IMR-90 (cell line): ENCODE data around the gene DAAM2. TPM values are rescaled to one million over a fixed set of nuclear protein-coding genes. Genes with fewer than 3 reads are reported as not detected.

ENCODE experiments used
- ATAC-seq: fragments of 200-7000 bp; cut with Tn5 transposase; 2 replicates; pipeline ENCODE4 v1.9.1; 2020; ENCODE audit warnings: low read depth, mild to moderate bottlenecking, moderate library complexity
- BruUV-seq: library from RNA; stranded (reverse); fragments of 400-500 nt; replicated peaks from 2 replicates; lab custom pipeline; 2021; lab: Mats Ljungman, UMichigan
- CTCF ChIA-PET: fragments of 300-600 bp; formaldehyde crosslinking; extraction: SDS; loops from one replicate; lab custom pipeline; 2021; ENCODE audit warnings: antibody characterized with exemption; lab: Yijun Ruan, JAX
- POLR2A ChIA-PET: fragments of 300-600 bp; sonication (Branson Sonifier 250); formaldehyde crosslinking; loops from one replicate; lab custom pipeline; 2022; ENCODE audit warnings: antibody characterized with exemption; ENCODE audit not compliant: unreplicated experiment; lab: Charles Lee
- DNase-seq: peaks from one replicate; pipeline ENCODE4 v3.0.0; 2013
- H2AFZ ChIP-seq: replicated peaks from 2 replicates; pipeline ENCODE3; 2013; ENCODE audit warnings: low read length, mild to moderate bottlenecking; ENCODE audit not compliant: poor library complexity
- H2AK5ac ChIP-seq: 2 replicates; pipeline ENCODE4 v1.6.1; 2013; ENCODE audit warnings: low read depth, low read length, inconsistent platforms
- H2AK9ac ChIP-seq: replicated peaks from 2 replicates; pipeline ENCODE3; 2013; ENCODE audit warnings: mild to moderate bottlenecking, low read depth, low read length, moderate library complexity; ENCODE audit not compliant: poor library complexity
- H2BK120ac ChIP-seq: 2 replicates; pipeline ENCODE4 v1.6.1; 2013; ENCODE audit warnings: low read depth, low read length, inconsistent platforms
- H2BK15ac ChIP-seq: 3 replicates; pipeline ENCODE4 v1.6.1; 2013; ENCODE audit warnings: low read depth, low read length, inconsistent platforms
- H2BK20ac ChIP-seq: 2 replicates; pipeline ENCODE4 v1.6.1; 2013; ENCODE audit warnings: low read depth, mild to moderate bottlenecking, inconsistent platforms, low read length, moderate library complexity
- H2BK5ac ChIP-seq: 2 replicates; pipeline ENCODE4 v1.6.1; 2013; ENCODE audit warnings: mild to moderate bottlenecking, low read depth, low read length, inconsistent platforms; ENCODE audit not compliant: poor library complexity, severe bottlenecking
- H3K14ac ChIP-seq: replicated peaks from 2 replicates; pipeline ENCODE4 v1.6.1; 2013; ENCODE audit warnings: low read depth, low read length, inconsistent platforms
- H3K18ac ChIP-seq: 2 replicates; pipeline ENCODE4 v1.6.1; 2013; ENCODE audit warnings: low read depth, low read length, control low read depth
- H3K23ac ChIP-seq: 2 replicates; pipeline ENCODE4 v1.6.1; 2013; ENCODE audit warnings: low read depth, low read length, inconsistent platforms
- H3K27ac ChIP-seq: 2 replicates; pipeline ENCODE4 v1.5.1; 2013; ENCODE audit warnings: mild to moderate bottlenecking, control low read depth, low read length; ENCODE audit not compliant: insufficient read depth
- H3K27me3 ChIP-seq: 2 replicates; pipeline ENCODE4 v1.6.1; 2013; ENCODE audit warnings: low read length; ENCODE audit not compliant: control insufficient read depth, insufficient read depth
- H3K36me3 ChIP-seq: 2 replicates; pipeline ENCODE4 v1.6.1; 2013; ENCODE audit warnings: low read length, mixed read lengths; ENCODE audit not compliant: control insufficient read depth, insufficient read depth
- H3K4ac ChIP-seq: 2 replicates; pipeline ENCODE4 v1.6.1; 2013; ENCODE audit warnings: low read depth, low read length, inconsistent platforms
- H3K4me1 ChIP-seq: 2 replicates; pipeline ENCODE4 v1.6.1; 2013; ENCODE audit warnings: low read length, mixed read lengths; ENCODE audit not compliant: control insufficient read depth, insufficient read depth
- H3K4me2 ChIP-seq: 2 replicates; pipeline ENCODE4 v1.6.1; 2013; ENCODE audit warnings: low read depth, mild to moderate bottlenecking, control low read depth, low read length, moderate library complexity
- H3K4me3 ChIP-seq: 2 replicates; pipeline ENCODE4 v1.5.1; 2013; ENCODE audit warnings: low read depth, mild to moderate bottlenecking, control low read depth, low read length, moderate library complexity; ENCODE audit not compliant: insufficient read depth
- H3K56ac ChIP-seq: 2 replicates; pipeline ENCODE4 v1.6.1; 2013; ENCODE audit warnings: low read length, inconsistent platforms; ENCODE audit not compliant: insufficient read depth; ENCODE audit errors: extremely low read depth
- H3K79me1 ChIP-seq, 2 experiments: 2 replicates each; pipeline ENCODE4 v1.6.1; 2013; ENCODE audit warnings: low read length in 2 of 2, inconsistent platforms in 1 of 2, low read depth in 1 of 2
- H3K9ac ChIP-seq: 2 replicates; pipeline ENCODE4 v1.6.1; 2013; ENCODE audit warnings: low read depth, low read length, control low read depth
- H3K9me1 ChIP-seq: 2 replicates; pipeline ENCODE4 v1.6.1; 2013; ENCODE audit warnings: low read length, inconsistent platforms; ENCODE audit not compliant: insufficient read depth
- H3K9me3 ChIP-seq: 2 replicates; pipeline ENCODE4 v1.6.1; 2013; ENCODE audit warnings: low read length; ENCODE audit not compliant: control insufficient read depth, insufficient read depth
- H4K20me1 ChIP-seq: 2 replicates; pipeline ENCODE4 v1.6.1; 2013; ENCODE audit warnings: low read length, inconsistent platforms; ENCODE audit not compliant: insufficient read depth
- H4K5ac ChIP-seq: 2 replicates; pipeline ENCODE4 v1.6.1; 2013; ENCODE audit warnings: mild to moderate bottlenecking, low read depth, low read length, control low read depth
- H4K8ac ChIP-seq, 2 experiments: 2 replicates each; pipeline ENCODE4 v1.6.1; 2013; ENCODE audit warnings: low read depth in 2 of 2, low read length in 2 of 2, control low read depth in 1 of 2, inconsistent platforms in 1 of 2
- H4K91ac ChIP-seq: 2 replicates; pipeline ENCODE4 v1.6.1; 2013; ENCODE audit warnings: low read depth, low read length, inconsistent platforms; ENCODE audit not compliant: insufficient read depth
- CTCF ChIP-seq: conservative IDR thresholded peaks from 2 replicates; pipeline ENCODE4 v1.5.1; 2012; ENCODE audit warnings: mild to moderate bottlenecking, low read depth, low read length, improper control_type of control experiment
- FOS ChIP-seq: fragments of 150-350 bp; IDR thresholded peaks from 2 replicates; pipeline ENCODE4 v1.6.1; 2016; ENCODE audit warnings: low read depth, low read length
- MAZ ChIP-seq: IDR thresholded peaks from 2 replicates; pipeline ENCODE4 v1.6.1; 2012; ENCODE audit warnings: low read depth, mild to moderate bottlenecking, low read length, improper control_type of control experiment, moderate library complexity, borderline replicate concordance
- RAD21 ChIP-seq: IDR thresholded peaks from 2 replicates; pipeline ENCODE4 v1.6.1; 2012; ENCODE audit warnings: low read length, improper control_type of control experiment
- SMC3 ChIP-seq: fragments of 150-350 bp; IDR thresholded peaks from 2 replicates; pipeline ENCODE4 v1.6.1; 2016; ENCODE audit warnings: low read depth, mild to moderate bottlenecking, antibody characterized with exemption, low read length, moderate library complexity
- WGBS, 2 experiments: methylation state at CpG; one replicate each; pipeline versions ENCODE4 v1.1.5 to v1.1.7; 2013; ENCODE audit warnings: missing lambda C conversion rate in 2 of 2; ENCODE audit not compliant: insufficient read length in 1 of 2; ENCODE audit errors: extremely low coverage in 2 of 2; 5-methylcytosine and 5-hydroxymethylcytosine counted together
- dilution Hi-C: fragments of 300-500 bp; cut with HindIII; formaldehyde crosslinking; loops from one replicate; pipeline ENCODE4 v1.14.3; 2018; ENCODE audit warnings: low sequenced_read_pairs; ENCODE audit not compliant: unreplicated experiment
- in situ Hi-C: fragments of 300-500 bp; cut with MboI; formaldehyde crosslinking; loops from 3 replicates; pipeline ENCODE4 v1.14.3; 2019; ENCODE audit warnings: low sequenced_read_pairs, inconsistent platforms, mixed read lengths
- intact Hi-C: fragments of 100-400 bp; cut with micrococcal nuclease; formaldehyde crosslinking; loops from 2 replicates; pipeline ENCODE4 v1.10.0; 2022
- polyA plus RNA-seq, 3 experiments: library from polyadenylated mRNA; depleted of rRNA; stranded (reverse); fragments of >200 nt; gene quantifications; 2 replicates each; pipeline ENCODE4 v1.2.3, GENCODE V29; 2012; ENCODE audit warnings: low replicate concordance in 1 of 3
- total RNA-seq: library from RNA; depleted of rRNA; stranded (reverse); fragments of >200 nt; gene quantifications from 2 replicates; pipeline ENCODE4 v1.2.3, GENCODE V29; 2012
- TF ChIP-seq, protein P1 (sequence below): fragments of 150-350 bp; IDR thresholded peaks from 2 replicates; pipeline ENCODE4 v1.6.1; 2017; ENCODE audit warnings: mild to moderate bottlenecking, antibody characterized with exemption, low read length, low read depth

Gene DAAM2
- total and polyA plus RNA-seq, 2 of the 4 experiments (the other 2 are of a cell fraction), result 11.2 to 12.9 TPM

DNA sequence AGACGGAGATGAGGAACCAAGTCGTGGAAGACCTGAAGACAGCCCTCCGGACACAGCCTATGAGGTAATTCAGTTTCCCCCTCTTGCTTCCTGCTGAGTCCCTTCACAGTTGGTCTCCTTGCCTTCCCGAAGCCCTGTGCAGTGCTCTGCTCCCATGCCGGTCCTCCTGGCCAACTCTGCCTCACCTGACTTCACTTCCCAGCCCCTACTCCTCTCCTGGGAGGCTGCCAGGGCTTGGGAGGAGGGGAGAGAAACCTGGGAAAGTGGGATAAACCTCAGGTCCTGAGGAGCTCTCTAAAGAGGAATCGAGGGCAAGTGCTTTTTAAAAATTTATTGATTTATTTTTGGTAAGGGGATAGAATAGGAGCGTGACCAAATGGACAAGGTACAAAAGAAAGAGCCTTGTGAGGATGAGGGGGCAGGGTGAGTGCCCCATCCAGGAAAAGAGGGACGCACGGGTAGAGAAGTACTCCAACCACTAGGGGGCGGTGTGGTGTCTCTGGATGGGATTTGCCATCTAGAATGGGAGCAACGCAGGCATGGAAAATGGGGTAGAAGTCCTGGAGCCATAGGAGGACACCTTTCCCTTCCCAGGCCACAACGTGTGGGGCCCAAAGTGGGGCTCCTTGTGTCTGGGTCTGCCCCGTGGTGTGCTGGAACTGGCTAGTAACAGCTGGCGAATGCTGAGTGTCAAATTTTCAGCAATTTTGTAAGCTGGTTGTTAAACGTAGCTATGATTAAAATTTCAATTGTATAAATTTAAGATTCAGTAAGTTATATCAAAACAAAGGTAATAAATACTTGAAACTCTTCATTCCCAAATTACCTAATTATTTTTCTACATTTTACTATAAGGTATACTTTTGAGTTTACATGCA, 73.1 kb downstream of the DAAM2 start:
- no peak overlapping the region for H4K8ac ChIP-seq
- ATAC-seq (peak; percentile 90), DNase-seq (peak; percentile 60)
- no peak overlapping the region for H3K18ac ChIP-seq
- H3K36me3 ChIP-seq, result peaks cover 22% of the 10 kb centered on the region; the same call in 1 of the 2 replicates
- no peaks in the 10 kb centered on the region for H3K4me1 ChIP-seq
- no peaks in the 10 kb centered on the region for H3K27me3 ChIP-seq
- H2AFZ ChIP-seq, result peak overlapping the region; percentile 69
- no peak overlapping the region for H2BK20ac ChIP-seq
- H2AK5ac ChIP-seq, result peak overlapping the region; percentile 72; the same call in 1 of the 2 replicates
- H3K14ac ChIP-seq, result no peak overlapping the region
- peak overlapping the region; percentile 32 for H3K4ac ChIP-seq
- H2BK5ac ChIP-seq, result no peak overlapping the region
- no peak overlapping the region for H3K4me2 ChIP-seq
- TF ChIP-seq, protein P1, sequence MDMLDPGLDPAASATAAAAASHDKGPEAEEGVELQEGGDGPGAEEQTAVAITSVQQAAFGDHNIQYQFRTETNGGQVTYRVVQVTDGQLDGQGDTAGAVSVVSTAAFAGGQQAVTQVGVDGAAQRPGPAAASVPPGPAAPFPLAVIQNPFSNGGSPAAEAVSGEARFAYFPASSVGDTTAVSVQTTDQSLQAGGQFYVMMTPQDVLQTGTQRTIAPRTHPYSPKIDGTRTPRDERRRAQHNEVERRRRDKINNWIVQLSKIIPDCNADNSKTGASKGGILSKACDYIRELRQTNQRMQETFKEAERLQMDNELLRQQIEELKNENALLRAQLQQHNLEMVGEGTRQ, result no peak
- TF ChIP-seq RAD21, result peak; percentile 81
- peak; percentile 75 for TF ChIP-seq SMC3
- TF ChIP-seq MAZ, result peak; percentile 39; the same call in 1 of the 2 replicates
- TF ChIP-seq CTCF, result peak; percentile 74
- TF ChIP-seq FOS, result no peak
- CTCF ChIA-PET, result interaction anchor here (0.6 to 2.6 kb wide), 22 partner anchors 8 to 426 kb away, joined by 3 to 18 read pairs (median 4); partner anchors contain the start of gene DAAM2
- H4K5ac ChIP-seq, result no peak overlapping the region
- H3K79me1 ChIP-seq, result no peaks in the 10 kb centered on the region
- H4K20me1 ChIP-seq, result no peaks in the 10 kb centered on the region
- H3K9me3 ChIP-seq, result no peaks in the 10 kb centered on the region
- POLR2A ChIA-PET, result no interaction called here
- peak overlapping the region; percentile 28 for H2BK120ac ChIP-seq
- WGBS, 2 experiments, result 100% methylated on average over 1 of the region's 15 CpGs; no CpG with 5 or more reads in 1 of the 2 experiments
- no peak overlapping the region for H3K27ac ChIP-seq
- no peak overlapping the region for H3K56ac ChIP-seq
- no peak overlapping the region for H3K23ac ChIP-seq
- no peak overlapping the region for H3K9ac ChIP-seq
- no peak overlapping the region for H3K4me3 ChIP-seq
- intact Hi-C loops, result loop anchor here (1.0 to 2.0 kb wide), 3 partner anchors 27 to 443 kb away; partner anchors contain the start of gene DAAM2
- no TSS peak for BruUV-seq
- H2AK9ac ChIP-seq, result peak overlapping the region; percentile 8
- H4K91ac ChIP-seq, result no peak overlapping the region
- H2BK15ac ChIP-seq, result no peak overlapping the region
- H3K9me1 ChIP-seq, result no peaks in the 10 kb centered on the region; the same call in none of the 2 replicates
- dilution Hi-C loops, result no loop called here
- in situ Hi-C loops, result no loop called here
